ENCODE results near the gene CD72.

- TF ChIP-seq CTCF (IDR thresholded peaks at IDR 0.05) = no peak
- no peak for TF ChIP-seq POLR2A (IDR thresholded peaks at IDR 0.05)
These were observed 10.0 kb downstream of the CD72 start for GRCh38 chr9:35608221-35608620.

Data from esophagus squamous epithelium (tissue), 4 donors.